Upper lobe of right lung (tissue), 1 donor: ENCODE measurements around the gene TOMM7. TPM values are rescaled to one million over a fixed set of nuclear protein-coding genes. Genes with fewer than 3 reads are reported as not detected.

Experiments used
- ATAC-seq: fragments of 200-7000 bp; cut with Tn5 transposase; one replicate; pipeline ENCODE4 v1.9.1; 2020; ENCODE audit warnings: mild to moderate bottlenecking, moderate library complexity
- DNase-seq: peaks from one replicate; pipeline ENCODE4 v3.0.0-alpha.2; 2020
- H3K27ac ChIP-seq: fragments of 200-600 bp; one replicate; pipeline ENCODE4 v1.8.0; 2022
- H3K27me3 ChIP-seq: fragments of 200-600 bp; one replicate; pipeline ENCODE4 v1.8.0; 2022; ENCODE audit warnings: mild to moderate bottlenecking
- H3K36me3 ChIP-seq: fragments of 200-600 bp; one replicate; pipeline ENCODE4 v1.8.0; 2022
- H3K4me1 ChIP-seq: fragments of 200-600 bp; one replicate; pipeline ENCODE4 v1.8.0; 2022
- H3K4me3 ChIP-seq: fragments of 200-600 bp; one replicate; pipeline ENCODE4 v1.8.0; 2022; ENCODE audit warnings: mild to moderate bottlenecking
- H3K9me3 ChIP-seq: fragments of 200-600 bp; one replicate; pipeline ENCODE4 v1.8.0; 2022
- intact Hi-C: fragments of 100-400 bp; cut with DNase I; formaldehyde crosslinking; loops from one replicate; pipeline ENCODE4 v1.11.0; 2022
- total RNA-seq: library from RNA; stranded (reverse); fragmentation: NEBNext Ultra II Directional; extraction: Animal tissue kit (Norgen Biotek cat#: 25700); gene quantifications from one replicate; pipeline ENCODE4 v1.2.1, GENCODE V29; 2021
- TF ChIP-seq, protein P1 (sequence below): fragments of 200-600 bp; IDR thresholded peaks from one replicate; pipeline ENCODE4 v1.8.0; 2022; ENCODE audit warnings: antibody characterized with exemption
- donor health status: DM: no; HTN: yes; CAD: no; lungs with severe emphysema.

The TOMM7 gene
- total RNA-seq, 1 donor from 2014 or later: 361 TPM

DNA sequence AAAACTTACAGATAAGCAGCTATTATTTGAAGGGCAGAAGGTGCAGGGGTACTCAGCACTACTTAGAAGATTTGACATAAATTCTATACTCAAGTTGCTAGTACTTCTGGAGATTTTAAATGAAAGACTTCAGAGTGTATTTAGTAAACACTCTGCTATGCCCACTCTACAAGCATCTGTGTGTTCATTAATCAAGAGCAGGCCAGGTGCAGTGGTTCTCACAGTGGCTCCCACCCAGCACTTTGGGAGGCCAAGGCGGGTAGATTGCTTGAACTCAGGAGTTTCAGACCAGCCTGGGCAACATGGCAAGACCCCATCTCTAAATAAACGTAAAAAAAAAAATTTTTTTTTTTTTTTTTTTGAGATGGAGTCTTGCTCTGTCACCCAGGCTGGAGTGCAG, 38.9 kb upstream of the TOMM7 start:
- intact Hi-C loops: no loop called here
- DNase-seq: no peak
- TF ChIP-seq, protein P1, sequence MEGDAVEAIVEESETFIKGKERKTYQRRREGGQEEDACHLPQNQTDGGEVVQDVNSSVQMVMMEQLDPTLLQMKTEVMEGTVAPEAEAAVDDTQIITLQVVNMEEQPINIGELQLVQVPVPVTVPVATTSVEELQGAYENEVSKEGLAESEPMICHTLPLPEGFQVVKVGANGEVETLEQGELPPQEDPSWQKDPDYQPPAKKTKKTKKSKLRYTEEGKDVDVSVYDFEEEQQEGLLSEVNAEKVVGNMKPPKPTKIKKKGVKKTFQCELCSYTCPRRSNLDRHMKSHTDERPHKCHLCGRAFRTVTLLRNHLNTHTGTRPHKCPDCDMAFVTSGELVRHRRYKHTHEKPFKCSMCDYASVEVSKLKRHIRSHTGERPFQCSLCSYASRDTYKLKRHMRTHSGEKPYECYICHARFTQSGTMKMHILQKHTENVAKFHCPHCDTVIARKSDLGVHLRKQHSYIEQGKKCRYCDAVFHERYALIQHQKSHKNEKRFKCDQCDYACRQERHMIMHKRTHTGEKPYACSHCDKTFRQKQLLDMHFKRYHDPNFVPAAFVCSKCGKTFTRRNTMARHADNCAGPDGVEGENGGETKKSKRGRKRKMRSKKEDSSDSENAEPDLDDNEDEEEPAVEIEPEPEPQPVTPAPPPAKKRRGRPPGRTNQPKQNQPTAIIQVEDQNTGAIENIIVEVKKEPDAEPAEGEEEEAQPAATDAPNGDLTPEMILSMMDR: no peak

DNA sequence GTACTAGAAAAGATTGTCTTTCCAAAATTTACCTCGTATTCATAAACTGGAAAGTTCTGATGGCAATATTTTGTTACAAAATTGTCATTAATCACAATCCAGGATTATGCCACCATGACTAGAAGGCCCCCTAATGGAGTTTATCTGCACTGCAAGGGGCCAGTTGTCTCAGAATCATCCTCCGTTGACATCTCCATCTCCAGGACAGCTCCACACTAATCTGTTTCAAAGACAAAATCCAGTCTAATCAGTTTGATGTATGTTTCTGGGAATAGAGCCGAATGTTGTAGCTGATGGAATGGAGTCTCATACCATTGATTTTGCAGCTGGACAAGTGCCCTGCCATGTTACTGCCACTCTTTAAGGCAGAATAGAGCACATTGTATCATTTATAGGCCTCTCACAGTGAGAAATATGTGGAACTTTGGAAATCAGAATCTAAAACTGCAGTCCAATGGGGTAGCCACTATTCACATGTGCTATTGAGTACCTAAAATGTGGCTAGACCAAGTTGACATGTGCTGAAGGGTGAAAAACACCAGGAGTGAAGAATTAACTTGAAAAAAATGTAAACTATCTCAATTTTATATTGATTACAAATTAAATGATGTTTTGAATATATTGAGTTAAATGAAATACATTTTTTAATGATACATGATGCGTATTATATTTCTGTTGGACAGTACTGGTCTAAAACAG, 38.3 kb upstream of the TOMM7 start:
- Histone ChIP-seq H3K4me3 (no peak overlapping the region), H3K9me3 (no peaks in the 10 kb centered on the region), H3K4me1 (peaks cover 22% of the 10 kb centered on the region), H3K36me3 (peaks cover 13% of the 10 kb centered on the region), H3K27me3 (no peaks in the 10 kb centered on the region), H3K27ac (no peak overlapping the region)
- DNase-seq (no peak), ATAC-seq (no peak)
- TF ChIP-seq, protein P1: peak; percentile 57
- intact Hi-C loops: no loop called here

More for the DNA sequence above, 38.9 kb upstream of the TOMM7 start:
- no peaks in the 10 kb centered on the region for H3K9me3 ChIP-seq
- H3K27ac ChIP-seq: no peak overlapping the region
- no peak overlapping the region for H3K4me3 ChIP-seq
- H3K27me3 ChIP-seq: no peaks in the 10 kb centered on the region
- H3K36me3 ChIP-seq: peaks cover 8% of the 10 kb centered on the region
- peaks cover 22% of the 10 kb centered on the region for H3K4me1 ChIP-seq
- ATAC-seq: no peak

DNA sequence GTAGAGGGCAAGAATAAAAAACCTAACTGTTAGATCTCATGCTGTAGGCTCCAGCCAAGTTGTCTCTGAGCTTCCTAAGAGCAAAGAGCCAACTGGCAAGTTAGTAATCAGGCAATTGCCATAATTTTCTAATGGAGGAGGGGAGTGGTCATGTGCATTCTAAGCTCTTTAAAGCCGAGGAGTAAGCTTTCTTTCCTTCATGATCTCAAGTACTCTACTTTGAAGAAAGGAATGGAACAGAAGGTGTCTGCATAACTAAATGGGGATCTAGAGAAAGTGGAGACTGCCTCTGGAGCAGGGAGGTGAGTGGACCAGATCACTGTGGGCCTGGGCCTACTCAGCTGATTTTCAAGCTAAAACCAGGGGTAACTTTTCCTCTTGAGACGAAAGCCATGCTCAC, 37.7 kb upstream of the TOMM7 start:
- intact Hi-C loops: no loop called here
- DNase-seq (no peak), ATAC-seq (no peak)
- H3K27me3 ChIP-seq: no peaks in the 10 kb centered on the region
- peaks cover 28% of the 10 kb centered on the region for H3K4me1 ChIP-seq
- TF ChIP-seq, protein P1: no peak
- H3K36me3 ChIP-seq: peaks cover 13% of the 10 kb centered on the region
- no peaks in the 10 kb centered on the region for H3K9me3 ChIP-seq
- no peak overlapping the region for H3K4me3 ChIP-seq
- H3K27ac ChIP-seq: no peak overlapping the region

DNA sequence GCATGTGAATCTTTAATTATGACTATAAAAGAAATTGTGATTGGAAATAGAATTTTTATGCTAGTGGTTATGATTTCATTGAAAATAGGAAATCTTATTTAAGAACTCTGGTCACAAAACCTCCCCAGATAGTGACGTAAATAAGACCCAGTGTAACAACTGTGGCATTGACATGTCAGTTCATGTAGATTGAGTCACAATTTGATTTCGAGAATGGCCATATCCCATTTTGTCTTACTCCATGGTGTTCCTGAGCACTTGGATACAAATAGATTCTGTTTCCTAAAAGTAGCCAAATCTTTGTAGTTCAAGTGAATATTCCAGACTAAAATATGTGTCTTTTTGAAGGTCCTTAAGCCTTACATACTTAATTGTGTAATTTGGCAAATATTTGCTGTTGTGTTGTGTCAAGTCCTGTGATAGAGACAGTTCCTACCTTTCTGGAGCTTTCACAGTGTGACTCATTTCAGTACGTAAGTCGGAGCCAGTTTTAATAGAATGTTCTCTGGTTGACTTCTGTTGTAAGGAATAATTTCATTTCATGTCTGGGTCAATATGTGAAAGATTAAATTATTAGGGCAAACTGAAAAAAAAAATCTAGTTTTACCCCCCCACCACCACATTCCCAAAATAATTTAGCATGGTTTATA, 37.1 kb upstream of the TOMM7 start:
- intact Hi-C loops: no loop called here
- Histone ChIP-seq H3K36me3 (peaks cover 13% of the 10 kb centered on the region), H3K4me1 (peaks cover 32% of the 10 kb centered on the region), H3K27me3 (no peaks in the 10 kb centered on the region), H3K27ac (peak overlapping the region; percentile 14), H3K9me3 (no peaks in the 10 kb centered on the region), H3K4me3 (no peak overlapping the region)
- no peak for ATAC-seq
- DNase-seq: no peak
- TF ChIP-seq, protein P1: no peak

DNA sequence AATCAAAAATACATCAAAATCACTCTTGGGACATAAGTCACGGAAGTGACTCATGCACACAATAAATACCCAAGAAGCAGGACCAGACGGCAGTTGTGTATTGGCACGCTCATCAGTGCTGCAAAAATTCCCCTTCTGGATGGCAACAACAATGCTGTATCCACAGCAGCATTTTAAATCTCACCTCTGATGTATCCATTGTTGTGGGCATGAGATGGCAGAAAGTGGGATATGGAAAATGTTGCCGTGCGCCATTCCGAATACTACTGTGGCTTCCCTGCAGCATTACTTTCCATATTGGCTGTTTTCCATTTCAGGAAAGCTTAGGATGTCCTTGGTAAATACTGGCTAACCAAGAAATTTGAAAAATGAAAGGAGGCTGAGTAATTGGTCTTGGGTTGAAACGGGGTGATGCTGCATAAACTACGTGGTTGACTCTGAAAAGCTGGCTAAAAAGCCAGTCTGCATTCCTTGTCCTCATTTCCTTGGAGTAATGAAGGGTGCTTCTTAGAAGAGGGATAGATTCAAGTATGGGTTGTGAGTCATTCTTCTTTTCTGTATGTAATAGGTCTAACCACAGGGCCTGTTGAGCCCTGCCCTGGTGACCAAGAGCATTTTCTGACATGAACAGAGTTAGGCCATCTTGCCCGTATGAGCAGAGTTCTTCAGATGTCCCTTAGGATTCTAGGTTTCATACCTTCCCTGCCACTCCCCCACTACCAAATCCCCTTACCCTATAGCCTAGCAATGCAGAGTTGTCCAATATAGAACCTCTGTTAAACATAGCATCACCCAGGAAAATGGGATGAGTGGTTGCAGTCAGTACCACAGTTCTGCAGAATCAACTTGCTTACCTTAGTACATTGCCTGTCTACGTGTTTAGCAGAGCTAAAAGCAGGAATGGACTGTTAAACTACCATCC, 36.3 kb upstream of the TOMM7 start:
- TF ChIP-seq, protein P1: no peak
- DNase-seq: no peak
- Histone ChIP-seq H3K27ac (peak overlapping the region; percentile 14), H3K9me3 (no peaks in the 10 kb centered on the region), H3K27me3 (no peaks in the 10 kb centered on the region), H3K4me1 (peaks cover 32% of the 10 kb centered on the region), H3K4me3 (no peak overlapping the region), H3K36me3 (peaks cover 13% of the 10 kb centered on the region)
- ATAC-seq: peak; percentile 39
- intact Hi-C loops: no loop called here
